GM12891 (cell line): ENCODE data around the gene PCSK5.

Experiments used
- DNase-seq: peaks from one replicate; pipeline ENCODE4 v3.0.0; 2011; ENCODE audit warnings: low spot score; ENCODE audit not compliant: insufficient read length
- FAIRE-seq: peaks from 2 replicates; lab custom pipeline; 2011; peaks lifted over from hg19 to GRCh38; lab: Jason Lieb, UNC
- PAX5 ChIP-seq: IDR thresholded peaks from 2 replicates; pipeline ENCODE4 v1.6.1; 2011; ENCODE audit warnings: low read length, moderate library complexity, mild to moderate bottlenecking; ENCODE audit not compliant: insufficient read depth, severe bottlenecking
- POLR2A ChIP-seq: IDR thresholded peaks from 2 replicates; pipeline ENCODE4 v1.6.1; 2011; ENCODE audit warnings: low read depth, low read length, control low read depth
- POLR2AphosphoS5 ChIP-seq: IDR thresholded peaks from 2 replicates; pipeline ENCODE4 v1.6.1; 2011; ENCODE audit warnings: low read depth, low read length, control low read depth
- POU2F2 ChIP-seq: IDR thresholded peaks from 2 replicates; pipeline ENCODE4 v1.6.1; 2011; ENCODE audit warnings: low read depth, mild to moderate bottlenecking, control low read depth, low read length, moderate library complexity
- SPI1 ChIP-seq: IDR thresholded peaks from 2 replicates; pipeline ENCODE4 v1.6.1; 2011; ENCODE audit warnings: low read depth, low read length, control low read depth
- TAF1 ChIP-seq: IDR thresholded peaks from 2 replicates; pipeline ENCODE4 v1.6.1; 2011; ENCODE audit warnings: low read depth, low read length, control low read depth

The PCSK5 gene

GRCh38 chr9:75974016-75974766, 83.7 kb downstream of the PCSK5 start:
- no peak for TF ChIP-seq POLR2A
- TF ChIP-seq TAF1: no peak
- TF ChIP-seq SPI1: no peak
- TF ChIP-seq PAX5: no peak
- no peak for TF ChIP-seq POU2F2
- TF ChIP-seq POLR2AphosphoS5: no peak
- DNase-seq (no peak), FAIRE-seq (no peak)

- TF ChIP-seq PAX5 (no peak), POLR2AphosphoS5 (no peak), SPI1 (no peak), TAF1 (no peak), POLR2A (no peak)
- FAIRE-seq (no peak), DNase-seq (no peak)
Measured at GRCh38 chr9:75975071-75975470, 84.6 kb downstream of the PCSK5 start.

GRCh38 chr9:75976549-75976948, 86.1 kb downstream of the PCSK5 start:
- DNase-seq: no peak
- TF ChIP-seq SPI1: no peak
- no peak for TF ChIP-seq POLR2A
- TF ChIP-seq TAF1: no peak
- no peak for TF ChIP-seq POLR2AphosphoS5
- no peak for TF ChIP-seq PAX5
- TF ChIP-seq POU2F2: no peak
- no peak for FAIRE-seq

- TF ChIP-seq SPI1 (no peak), POLR2AphosphoS5 (no peak), TAF1 (no peak), POLR2A (no peak), POU2F2 (no peak), PAX5 (no peak)
- FAIRE-seq (no peak), DNase-seq (no peak)
Measured at GRCh38 chr9:75979362-75979761, 88.9 kb downstream of the PCSK5 start.

GRCh38 chr9:75983319-75984045, 93.0 kb downstream of the PCSK5 start:
- TF ChIP-seq SPI1 (no peak), TAF1 (no peak), POLR2AphosphoS5 (no peak), PAX5 (no peak), POU2F2 (no peak), POLR2A (no peak)
- FAIRE-seq: no peak
- no peak for DNase-seq

- TF ChIP-seq POLR2AphosphoS5: no peak
- TF ChIP-seq PAX5: no peak
- no peak for TF ChIP-seq POU2F2
- TF ChIP-seq POLR2A: no peak
- TF ChIP-seq TAF1: no peak
- TF ChIP-seq SPI1: no peak
- DNase-seq: no peak
- no peak for FAIRE-seq
Measured at GRCh38 chr9:75985515-75985914, 95.0 kb downstream of the PCSK5 start.

GRCh38 chr9:75988663-75989062, 98.2 kb downstream of the PCSK5 start:
- FAIRE-seq: no peak
- DNase-seq: no peak
- TF ChIP-seq PAX5 (no peak), POU2F2 (no peak), POLR2A (no peak), POLR2AphosphoS5 (no peak), TAF1 (no peak), SPI1 (no peak)

- TF ChIP-seq TAF1 (no peak), SPI1 (no peak), POLR2AphosphoS5 (no peak), POLR2A (no peak), PAX5 (no peak), POU2F2 (no peak)
- no peak for FAIRE-seq
Measured at GRCh38 chr9:75990156-75990555, 99.7 kb downstream of the PCSK5 start.

More at GRCh38 chr9:75990156-75990555, 99.7 kb downstream of the PCSK5 start:
- no peak for DNase-seq
